Measurements from ENCODE around the gene WDR90. TPM values are rescaled to one million over a fixed set of nuclear protein-coding genes. Genes with fewer than 3 reads are reported as not detected.

Gene WDR90
- total and polyA plus RNA-seq, 12 donors = 3.0 to 162 (median 26.9) TPM

DNA sequence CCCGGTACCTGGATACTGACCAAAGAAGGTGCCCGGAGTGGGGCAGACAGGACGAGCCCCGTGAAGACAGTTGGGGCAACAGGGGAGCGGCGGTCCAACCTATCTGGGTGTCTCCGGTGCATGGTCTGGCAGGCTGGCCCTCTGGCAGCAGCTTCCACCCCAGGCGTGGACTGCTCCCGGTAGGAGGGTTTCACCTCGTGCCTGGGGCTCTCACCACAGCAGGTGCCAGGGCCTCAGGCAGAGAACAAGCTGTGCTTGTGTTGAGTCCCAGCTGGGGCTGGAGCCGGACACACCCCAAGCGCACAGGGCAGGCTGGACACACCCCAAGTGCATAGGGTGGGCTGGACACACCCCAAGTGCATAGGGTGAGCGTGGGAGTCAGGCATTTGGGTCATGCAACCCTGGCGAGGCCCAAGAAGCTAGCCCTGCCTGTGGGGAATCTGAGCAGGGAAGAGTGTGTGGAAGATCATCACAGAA lies 57.9 kb downstream of the WDR90 start:
- H3K4me3 ChIP-seq = no peak overlapping the region
- intact Hi-C loops (cut with DNase I) = loop anchor here in 1 of 2 donors (5.0 kb wide), 1 partner anchor 75 kb away; no protein-coding TSS in a partner anchor
- H3K9me3 ChIP-seq (replicated peaks in 1 of 3) = no peaks in the 10 kb centered on the region
- H3K27me3 ChIP-seq = peaks cover 52% of the 10 kb centered on the region
- 37 to 48% (median 43%) methylated on average over 10 to 14 of the region's 14 CpGs; no CpG with 5 or more reads in 1 of the 4 donors for WGBS, 4 donors
- TF ChIP-seq, protein P1, sequence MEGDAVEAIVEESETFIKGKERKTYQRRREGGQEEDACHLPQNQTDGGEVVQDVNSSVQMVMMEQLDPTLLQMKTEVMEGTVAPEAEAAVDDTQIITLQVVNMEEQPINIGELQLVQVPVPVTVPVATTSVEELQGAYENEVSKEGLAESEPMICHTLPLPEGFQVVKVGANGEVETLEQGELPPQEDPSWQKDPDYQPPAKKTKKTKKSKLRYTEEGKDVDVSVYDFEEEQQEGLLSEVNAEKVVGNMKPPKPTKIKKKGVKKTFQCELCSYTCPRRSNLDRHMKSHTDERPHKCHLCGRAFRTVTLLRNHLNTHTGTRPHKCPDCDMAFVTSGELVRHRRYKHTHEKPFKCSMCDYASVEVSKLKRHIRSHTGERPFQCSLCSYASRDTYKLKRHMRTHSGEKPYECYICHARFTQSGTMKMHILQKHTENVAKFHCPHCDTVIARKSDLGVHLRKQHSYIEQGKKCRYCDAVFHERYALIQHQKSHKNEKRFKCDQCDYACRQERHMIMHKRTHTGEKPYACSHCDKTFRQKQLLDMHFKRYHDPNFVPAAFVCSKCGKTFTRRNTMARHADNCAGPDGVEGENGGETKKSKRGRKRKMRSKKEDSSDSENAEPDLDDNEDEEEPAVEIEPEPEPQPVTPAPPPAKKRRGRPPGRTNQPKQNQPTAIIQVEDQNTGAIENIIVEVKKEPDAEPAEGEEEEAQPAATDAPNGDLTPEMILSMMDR (IDR thresholded peaks at IDR 0.05) = no peak
- no peak for TF ChIP-seq POLR2A (IDR thresholded peaks at IDR 0.05)
- H3K4me1 ChIP-seq (replicated peaks in 1 of 2) = no peaks in the 10 kb centered on the region
- peak in 1 of 7 donors; percentile 89 for DNase-seq
- peak overlapping the region in 1 of 5 donors; percentile 17 for H3K27ac ChIP-seq
- H3K36me3 ChIP-seq (replicated peaks in 1 of 2) = no peaks in the 10 kb centered on the region

DNA sequence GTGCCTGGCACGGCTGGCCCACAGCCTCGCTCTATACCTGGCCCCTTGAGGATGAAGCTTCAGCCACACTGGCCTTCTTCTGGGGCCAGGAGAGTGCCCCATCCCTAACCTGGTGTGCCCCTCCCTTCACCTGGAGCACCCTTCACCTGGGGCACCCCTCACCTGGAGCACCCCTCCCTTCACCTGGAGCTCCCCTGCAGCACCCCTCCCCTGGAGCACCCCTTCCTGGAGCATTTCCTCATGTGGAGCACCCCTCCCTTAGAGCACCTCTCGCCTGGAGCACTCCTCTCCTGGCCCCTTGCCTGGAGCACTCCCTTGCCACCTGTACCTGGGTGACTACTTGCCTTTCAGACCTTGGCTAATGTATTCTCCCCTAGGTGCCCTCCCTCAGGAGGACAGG lies 58.9 kb downstream of the WDR90 start:
- Histone ChIP-seq H3K36me3 (replicated peaks in 1 of 2) (no peaks in the 10 kb centered on the region), H3K4me3 (no peak overlapping the region), H3K27ac (no peak overlapping the region), H3K4me1 (replicated peaks in 1 of 2) (peaks cover 0 to 4% of the 10 kb centered on the region in 2 donors), H3K27me3 (peaks cover 43% of the 10 kb centered on the region), H3K9me3 (replicated peaks in 1 of 3) (no peaks in the 10 kb centered on the region)
- DNase-seq = no peak
- 30 to 68% (median 43%) methylated on average over 1 to 3 of the region's 3 CpGs for WGBS, 4 donors
- intact Hi-C loops (cut with DNase I) = loop anchor here in 1 of 2 donors (5.0 kb wide), 1 partner anchor 74 kb away; no protein-coding TSS in a partner anchor
- TF ChIP-seq, protein P1 (IDR thresholded peaks at IDR 0.05) = no peak
- no peak for TF ChIP-seq POLR2A (IDR thresholded peaks at IDR 0.05)

DNA sequence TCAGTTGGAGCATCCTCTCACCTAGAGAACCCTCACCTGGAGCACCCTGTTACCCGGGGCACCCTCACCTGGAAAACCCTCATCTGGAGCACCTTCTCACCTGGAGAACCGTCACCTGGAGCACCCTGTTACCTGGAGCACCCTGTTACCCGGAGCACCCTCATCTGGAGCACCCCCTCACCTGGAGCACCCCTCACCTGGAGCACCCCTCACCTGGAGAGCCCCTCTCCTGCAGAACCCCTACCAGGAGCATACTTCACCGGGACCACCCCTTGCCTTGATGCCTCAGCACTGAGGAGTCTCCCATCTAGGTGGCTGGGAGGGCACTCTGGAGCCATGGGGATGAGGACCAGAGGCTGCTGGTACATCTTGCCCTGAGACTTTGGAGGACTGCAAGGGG lies 59.8 kb downstream of the WDR90 start:
- no peak overlapping the region for H3K4me3 ChIP-seq
- H3K27me3 ChIP-seq = peaks cover 33% of the 10 kb centered on the region
- H3K27ac ChIP-seq = peak overlapping the region in 1 of 5 donors; percentile 44
- WGBS, 4 donors = 51 to 88% (median 63%) methylated on average over 3 to 4 of the region's 4 CpGs
- no peak for DNase-seq
- H3K9me3 ChIP-seq (replicated peaks in 1 of 3) = no peaks in the 10 kb centered on the region
- H3K4me1 ChIP-seq (replicated peaks in 1 of 2) = peaks cover 0 to 4% of the 10 kb centered on the region in 2 donors
- TF ChIP-seq POLR2A (IDR thresholded peaks at IDR 0.05) = no peak
- TF ChIP-seq, protein P1 (IDR thresholded peaks at IDR 0.05) = no peak
- intact Hi-C loops (cut with DNase I) = loop anchor here in 1 of 2 donors (5.0 kb wide), 1 partner anchor 73 kb away; no protein-coding TSS in a partner anchor
- H3K36me3 ChIP-seq (replicated peaks in 1 of 2) = no peaks in the 10 kb centered on the region

DNA sequence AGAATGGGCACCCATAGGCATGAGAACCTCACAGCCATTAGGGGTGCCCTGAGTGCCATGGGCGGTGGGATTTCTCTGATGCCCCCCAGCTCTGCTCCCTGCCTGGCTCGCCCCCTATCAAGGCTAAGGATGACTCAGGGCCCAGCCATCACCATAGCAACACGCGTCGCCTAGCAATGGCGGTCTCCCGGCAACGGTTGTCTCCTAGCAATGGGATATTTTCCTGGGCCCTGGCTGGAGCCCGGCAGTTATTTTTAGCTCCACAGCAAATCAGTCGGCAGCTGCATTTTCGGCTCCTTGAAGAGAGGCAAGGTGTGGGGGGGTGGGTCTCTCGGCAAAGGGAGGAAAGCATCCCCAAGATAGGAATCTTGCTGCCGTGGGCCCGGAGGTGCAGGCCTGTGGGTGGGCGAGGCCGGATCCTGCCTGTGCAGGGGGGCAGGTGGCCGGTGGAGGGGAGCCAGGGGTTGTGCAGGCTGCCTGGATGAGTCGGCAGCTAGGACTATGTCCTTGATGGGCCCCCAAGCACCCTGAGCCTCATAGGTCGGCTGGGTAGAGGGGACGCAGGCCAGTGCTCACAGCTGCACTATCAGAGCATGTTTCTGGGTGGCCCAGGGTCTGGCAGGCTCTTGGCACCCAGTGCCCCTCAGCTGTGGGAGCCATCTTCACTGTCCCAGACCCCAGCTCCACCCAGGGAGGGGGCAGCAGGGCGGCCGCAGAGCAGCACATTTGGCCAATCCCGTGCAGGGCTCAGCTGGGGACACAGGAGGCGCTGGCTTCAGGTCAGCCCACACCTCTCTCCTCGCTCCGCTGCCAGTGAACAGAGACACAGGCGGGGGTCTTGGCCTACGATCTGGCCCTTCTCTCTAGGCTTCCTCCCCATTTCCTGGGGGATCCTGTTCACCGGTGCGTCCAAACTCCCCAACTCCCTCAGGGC lies 60.7 kb downstream of the WDR90 start:
- H3K27me3 ChIP-seq = peaks cover 25% of the 10 kb centered on the region
- intact Hi-C loops (cut with DNase I) = loop anchor here (5.0 to 10.0 kb wide), 4 partner anchors 72 to 347 kb away; partner anchors contain the start of genes CHTF18 (in 1 of the 2) and RPUSD1 (in 1 of the 2)

More for the DNA sequence above, 60.7 kb downstream of the WDR90 start:
- DNase-seq = peak; percentile 64 to 95 (median 81)
- H3K4me1 ChIP-seq (replicated peaks in 1 of 2) = peaks cover 5 to 11% of the 10 kb centered on the region in 2 donors
- H3K4me3 ChIP-seq = no peak overlapping the region
- H3K9me3 ChIP-seq (replicated peaks in 1 of 3) = no peaks in the 10 kb centered on the region
- WGBS, 4 donors = 9 to 28% (median 20%) methylated on average over 9 to 30 of the region's 30 CpGs
- TF ChIP-seq, protein P1 (IDR thresholded peaks at IDR 0.05) = no peak
- TF ChIP-seq POLR2A (IDR thresholded peaks at IDR 0.05) = no peak
- no peaks in the 10 kb centered on the region for H3K36me3 ChIP-seq (replicated peaks in 1 of 2)
- peak overlapping the region in 1 of 5 donors; percentile 60 for H3K27ac ChIP-seq

All from adrenal gland (tissue), 12 donors.